Gastrocnemius medialis (tissue), 4 donors: ENCODE measurements around the gene MYCT1.

ENCODE experiments used
- CTCF ChIP-seq, 5 experiments: fragments of 450-650 bp in 3 of 5; fragments of 200-600 bp in 2 of 5; sonication (generic) in 2 of 5; IDR thresholded peaks in 4 of 5; conservative IDR thresholded peaks in 1 of 5; 1 replicate in 4 of 5; 2 replicates in 1 of 5; pipeline ENCODE4 v1.5.1; 2016 to 2019; ENCODE audit warnings: antibody characterized with exemption in 5 of 5, mild to moderate bottlenecking in 3 of 5, moderate library complexity in 3 of 5
- POLR2A ChIP-seq, 2 donors: fragments of 450-650 bp; IDR thresholded peaks; one replicate each; pipeline ENCODE4 v1.6.1; 2017; ENCODE audit warnings: antibody characterized with exemption in 2 of 2, mild to moderate bottlenecking in 2 of 2, moderate library complexity in 2 of 2

DNA sequence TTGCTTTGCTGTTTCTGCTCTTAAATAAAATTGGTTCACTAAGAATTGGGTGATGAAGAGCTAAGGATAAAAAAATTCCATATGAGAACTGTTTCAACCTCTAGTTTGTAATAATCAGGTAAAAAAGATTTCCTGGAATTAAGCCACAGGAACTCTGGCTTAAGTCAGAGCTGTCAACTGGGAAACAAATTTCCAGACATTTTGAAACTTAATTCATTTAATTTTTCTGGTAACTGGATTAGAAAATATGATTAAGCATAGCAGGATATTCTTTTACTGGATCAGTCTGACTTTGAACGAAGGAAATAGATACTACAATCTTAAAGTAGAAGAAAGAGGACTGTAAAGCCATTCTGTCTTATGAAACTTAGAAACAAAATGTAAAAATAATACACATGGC, 51.6 kb downstream of the MYCT1 start:
- TF ChIP-seq CTCF (IDR thresholded peaks at IDR 0.05 in 4 of 5, conservative IDR thresholded peaks at IDR 0.05 in 1 of 5), result no peak
- no peak for TF ChIP-seq POLR2A (IDR thresholded peaks at IDR 0.05)
